Pancreas (tissue), 10 donors: ENCODE results near the gene ZNF341. TPM values are rescaled to one million over a fixed set of nuclear protein-coding genes. Genes with fewer than 3 reads are reported as not detected.
"Not testable (repeated sequence)": the region's sequence is repeated elsewhere in the genome, so short reads cannot be mapped to it uniquely, and the experiment has no call there.

Source experiments
- ATAC-seq, 4 donors: fragments of 200-7000 bp; cut with Tn5 transposase; one replicate each; pipeline versions ENCODE4 v1.8.0 to v1.9.1; 2020; ENCODE audit warnings: mild to moderate bottlenecking in 4 of 4, moderate library complexity in 4 of 4
- DNase-seq, 6 donors: peaks; one replicate each; pipeline ENCODE4 v3.0.0-alpha.2; 2020
- FAIRE-seq: peaks from 2 replicates; lab custom pipeline; 2012; peaks lifted over from hg19 to GRCh38; lab: Jason Lieb, UNC
- H3K27ac ChIP-seq, 4 donors: fragments of 200-600 bp; sonication (generic); 1 replicate in 3 of 4; 2 replicates in 1 of 4; pipeline versions ENCODE4 v1.5.0 to v1.8.0; 2020
- H3K27me3 ChIP-seq, 4 donors: fragments of 200-600 bp; one replicate each; pipeline ENCODE4 v1.8.0; 2021
- H3K36me3 ChIP-seq, 3 donors: fragments of 200-600 bp; sonication (generic) in 1 of 3; one replicate each; pipeline versions ENCODE4 v1.5.0 to v1.8.0; 2020 to 2021
- H3K4me1 ChIP-seq, 3 donors: fragments of 200-600 bp; one replicate each; pipeline ENCODE4 v1.8.0; 2021
- H3K4me3 ChIP-seq, 4 donors: fragments of 200-600 bp; sonication (generic) in 2 of 4; one replicate each; pipeline versions ENCODE4 v1.5.0 to v1.8.0; 2020 to 2021
- H3K9me3 ChIP-seq, 4 donors: fragments of 200-600 bp; one replicate each; pipeline ENCODE4 v1.8.0; 2021
- CTCF ChIP-seq, 4 donors: fragments of 200-600 bp; sonication (generic) in 3 of 4; IDR thresholded peaks; one replicate each; pipeline versions ENCODE4 v1.5.0 to v1.8.0; 2021; ENCODE audit warnings: antibody characterized with exemption in 4 of 4
- WGBS, 2 donors: extraction: QIAGEN DNeasy Blood & Tissue Kit; methylation state at CpG; one replicate each; pipeline ENCODE4 v1.1.7; 2013; 5-methylcytosine and 5-hydroxymethylcytosine counted together
- intact Hi-C, 3 donors: fragments of 100-400 bp; cut with DNase I; formaldehyde crosslinking; loops; one replicate each; pipeline versions ENCODE4 v1.11.1 to v1.14.2; 2022
- polyA plus RNA-seq, 2 donors: library from polyadenylated mRNA; stranded (reverse); fragments of 200-250 nt; gene quantifications; one replicate each; pipeline ENCODE4 v1.2.3, GENCODE V29; 2013
- total RNA-seq, 6 donors: library from RNA; stranded (reverse); fragmentation: NEBNext Ultra II Directional in 4 of 6; extraction: Animal tissue kit (Norgen Biotek cat#: 25700) in 4 of 6; gene quantifications; one replicate each; pipeline versions ENCODE4 v1.2.1 to v1.2.4, GENCODE V29; 2021 to 2023
- donor health status: healthy with polysubstance abuse.
- donor health status: DM: no; HTN: no; CAD: no; lungs with moderate emphysema.
- donor health status: DM: no; HTN: no; CAD: no.
- donor health status: control.
- donor health status: control.
- donor health status: Bipolar disorder and iron deficiency.
- donor health status: DM: yes; HTN: yes; CAD: no.
- donor health status: DM: no; HTN: no; CAD: no.
- donor health status: DM: no; HTN: no; CAD: no.
- donor health status: DM: yes; HTN: yes; CAD: no.

ZNF341 gene
- total and polyA plus RNA-seq, 8 donors: 1.1 to 5.7 (median 1.6) TPM

DNA sequence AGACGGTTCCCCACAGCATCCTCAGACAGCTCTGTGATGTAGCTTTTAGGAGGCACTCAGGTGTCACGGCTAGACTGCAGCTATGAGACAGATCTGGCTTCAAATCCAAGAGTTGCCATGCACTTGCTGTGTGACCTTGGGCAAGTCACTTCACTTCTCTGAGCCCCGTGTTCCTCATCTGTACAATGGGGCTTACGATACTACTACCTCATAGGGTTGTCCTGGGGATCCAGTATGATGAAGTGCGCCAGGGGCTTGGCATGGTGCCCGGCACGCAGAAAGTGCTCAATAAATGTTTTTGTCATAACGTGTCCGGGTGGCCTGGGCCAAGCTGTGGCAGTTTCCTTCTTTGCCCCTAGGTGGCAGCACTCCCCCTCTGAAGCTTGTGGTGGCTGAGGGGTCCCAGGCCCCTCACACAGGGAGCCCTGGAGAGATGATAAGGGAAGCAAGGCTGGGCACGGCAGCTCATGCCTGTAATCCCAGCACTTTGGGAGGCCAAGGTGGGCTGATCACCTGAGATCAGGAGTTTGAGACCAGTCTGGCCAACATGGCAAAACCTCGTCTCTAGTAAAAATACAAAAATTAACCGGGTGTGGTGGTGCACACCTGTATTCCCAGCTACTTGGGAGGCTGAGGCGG is 60.3 kb downstream of the ZNF341 start:
- no peak overlapping the region for H3K27ac ChIP-seq
- ATAC-seq (no peak), DNase-seq (peak in 5 of 6 donors; percentile 24 to 84 (median 64)), FAIRE-seq (no peak)
- no peaks in the 10 kb centered on the region for H3K36me3 ChIP-seq
- TF ChIP-seq CTCF (IDR thresholded peaks at IDR 0.05): peak; percentile 63 to 78 (median 70)
- H3K9me3 ChIP-seq: no peaks in the 10 kb centered on the region
- no peak overlapping the region for H3K4me3 ChIP-seq
- no peaks in the 10 kb centered on the region for H3K27me3 ChIP-seq
- intact Hi-C loops: no loop called here
- WGBS, 2 donors: 50 to 54% methylated on average over 13 of the region's 13 CpGs
- peaks cover 27 to 42% (median 32%) of the 10 kb centered on the region in 3 donors for H3K4me1 ChIP-seq

- intact Hi-C loops, H3K27ac ChIP-seq, H3K4me3 ChIP-seq, FAIRE-seq, DNase-seq, H3K36me3 ChIP-seq, H3K9me3 ChIP-seq, H3K27me3 ChIP-seq, ATAC-seq: not testable (repeated sequence)
- H3K4me1 ChIP-seq: peaks cover 32 to 45% (median 35%) of the 10 kb centered on the region in 3 donors
- WGBS, 2 donors: 61 to 79% methylated on average over 3 of the region's 3 CpGs
Observed at GRCh38 chr20:33792598-33792989, 60.8 kb downstream of the ZNF341 start.

DNA sequence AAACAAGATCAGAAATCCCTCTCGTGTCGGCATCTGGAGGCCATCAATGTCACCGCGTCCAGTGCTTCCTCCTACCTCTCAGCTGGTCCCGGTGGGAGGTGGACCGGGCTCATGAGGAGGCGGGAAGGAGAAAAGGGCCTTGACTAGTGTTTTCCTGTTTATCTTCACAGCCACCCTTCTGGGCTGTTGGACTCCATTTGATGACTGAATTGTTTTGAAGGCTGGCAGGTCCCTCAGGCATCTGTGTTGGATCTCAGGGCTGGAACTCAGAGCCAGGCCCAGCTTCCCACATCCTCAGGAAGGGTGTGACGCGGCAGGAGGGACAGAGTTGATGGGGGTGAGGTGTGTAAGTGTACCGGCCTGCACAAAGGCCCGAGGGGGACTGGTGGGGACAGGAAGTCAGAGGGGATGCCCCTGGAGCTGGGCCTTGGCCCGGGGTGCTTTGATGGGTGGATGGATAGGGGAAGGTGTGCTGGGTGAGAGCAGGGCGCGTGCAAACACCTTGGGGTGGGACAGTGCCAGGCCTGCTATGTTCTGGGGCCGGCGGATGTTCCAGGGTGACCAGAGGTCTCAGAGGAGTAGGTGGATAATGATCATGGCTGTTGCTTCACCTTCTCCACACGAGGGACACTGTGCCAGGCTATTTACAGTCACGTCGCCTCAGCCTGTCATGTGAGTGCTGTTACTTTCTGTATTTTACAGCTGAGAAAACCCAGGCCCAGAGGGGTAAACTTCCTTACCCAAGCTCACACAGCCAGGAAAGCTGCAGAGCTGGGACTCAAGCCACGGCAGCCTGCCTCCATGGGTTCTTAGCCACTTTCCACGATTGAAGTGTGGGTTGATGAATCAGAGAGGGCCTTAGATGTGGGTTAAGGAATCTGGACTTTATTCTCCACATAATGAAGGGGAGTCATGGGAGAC is 61.5 kb downstream of the ZNF341 start:
- FAIRE-seq: no peak
- H3K27ac ChIP-seq: peak overlapping the region in 1 of 4 donors; percentile 28
- H3K4me1 ChIP-seq: peaks cover 32 to 48% (median 35%) of the 10 kb centered on the region in 3 donors
- H3K4me3 ChIP-seq: no peak overlapping the region
- no peaks in the 10 kb centered on the region for H3K9me3 ChIP-seq
- DNase-seq: peak in 1 of 6 donors; percentile 59
- no peak for TF ChIP-seq CTCF (IDR thresholded peaks at IDR 0.05)
- H3K36me3 ChIP-seq: no peaks in the 10 kb centered on the region
- 66 to 75% methylated on average over 20 to 21 of the region's 21 CpGs for whole genome bisulfite sequencing, 2 donors
- H3K27me3 ChIP-seq: no peaks in the 10 kb centered on the region
- ATAC-seq: no peak
- intact Hi-C loops: no loop called here

- WGBS, 2 donors: 14 to 15% methylated on average over 9 of the region's 9 CpGs
- peak; percentile 94 to 96 (median 96) for ATAC-seq
- intact Hi-C loops: no loop called here
Observed at GRCh38 chr20:33796263-33796906, 64.6 kb downstream of the ZNF341 start.

More at GRCh38 chr20:33796263-33796906, 64.6 kb downstream of the ZNF341 start:
- no peak for FAIRE-seq
- no peaks in the 10 kb centered on the region for H3K27me3 ChIP-seq
- TF ChIP-seq CTCF (IDR thresholded peaks at IDR 0.05): no peak
- H3K27ac ChIP-seq: peak overlapping the region; percentile 71 to 87 (median 72)
- H3K4me1 ChIP-seq: peaks cover 29 to 34% (median 32%) of the 10 kb centered on the region in 3 donors
- peak; percentile 66 to 89 (median 80) for DNase-seq
- H3K9me3 ChIP-seq: no peaks in the 10 kb centered on the region
- no peaks in the 10 kb centered on the region for H3K36me3 ChIP-seq
- H3K4me3 ChIP-seq: no peak overlapping the region
